Measurements from ENCODE around the gene EEF1A1.
"Not testable (repeated sequence)": the region's sequence is repeated elsewhere in the genome, so short reads cannot be mapped to it uniquely, and the experiment has no call there.

The EEF1A1 gene

GRCh38 chr6:73534628-73535027 is 13.8 kb upstream of the EEF1A1 start:
- DNase-seq = no peak

- no peak for DNase-seq
Observed at GRCh38 chr6:73532293-73532692, 11.5 kb upstream of the EEF1A1 start.

GRCh38 chr6:73528897-73529296 is 8.1 kb upstream of the EEF1A1 start:
- no peak for DNase-seq

- no peak for DNase-seq
Observed at GRCh38 chr6:73525546-73526330, 4.9 kb upstream of the EEF1A1 start.

GRCh38 chr6:73523434-73524123 is 2.7 kb upstream of the EEF1A1 start:
- DNase-seq = no peak

- DNase-seq = no peak
Observed at GRCh38 chr6:73521351-73521985, 636 bp upstream of the EEF1A1 start.

- DNase-seq = no peak
Observed at GRCh38 chr6:73519926-73520687, 725 bp downstream of the EEF1A1 start.

- DNase-seq = not testable (repeated sequence)
Observed at GRCh38 chr6:73518982-73519881, 1.6 kb downstream of the EEF1A1 start.

- DNase-seq = not testable (repeated sequence)
Observed at GRCh38 chr6:73518100-73518981, 2.5 kb downstream of the EEF1A1 start.

- DNase-seq = no peak
Observed at GRCh38 chr6:73516514-73517489, 4.0 kb downstream of the EEF1A1 start.

GRCh38 chr6:73515204-73515655 is 5.6 kb downstream of the EEF1A1 start:
- no peak for DNase-seq

GRCh38 chr6:73514746-73515110 is 6.1 kb downstream of the EEF1A1 start:
- DNase-seq = no peak

- DNase-seq = no peak
Observed at GRCh38 chr6:73513496-73513854, 7.4 kb downstream of the EEF1A1 start.

GRCh38 chr6:73511796-73512195 is 9.0 kb downstream of the EEF1A1 start:
- DNase-seq = no peak

- DNase-seq = no peak
Observed at GRCh38 chr6:73509851-73510250, 11.0 kb downstream of the EEF1A1 start.

- no peak for DNase-seq
Observed at GRCh38 chr6:73508776-73509175, 12.1 kb downstream of the EEF1A1 start.

- DNase-seq = no peak
Observed at GRCh38 chr6:73506246-73506645, 14.6 kb downstream of the EEF1A1 start.

- not testable (repeated sequence) for DNase-seq
Observed at GRCh38 chr6:73505705-73506104, 15.1 kb downstream of the EEF1A1 start.

GRCh38 chr6:73505142-73505541 is 15.7 kb downstream of the EEF1A1 start:
- no peak for DNase-seq

- DNase-seq = no peak
Observed at GRCh38 chr6:73504160-73504559, 16.7 kb downstream of the EEF1A1 start.
